NCI-H1092 treated with DMSO at 0.1 percent for 48 hours (cell line): Measurements from ENCODE around the gene ADAM10.
"Not testable (repeated sequence)": the region's sequence is repeated elsewhere in the genome, so short reads cannot be mapped to it uniquely, and the experiment has no call there.

Experiments used
- DNase-seq: peaks from one replicate; lab custom pipeline; 2025; lab: John Stamatoyannopoulos, UW

ADAM10 gene, protein sequence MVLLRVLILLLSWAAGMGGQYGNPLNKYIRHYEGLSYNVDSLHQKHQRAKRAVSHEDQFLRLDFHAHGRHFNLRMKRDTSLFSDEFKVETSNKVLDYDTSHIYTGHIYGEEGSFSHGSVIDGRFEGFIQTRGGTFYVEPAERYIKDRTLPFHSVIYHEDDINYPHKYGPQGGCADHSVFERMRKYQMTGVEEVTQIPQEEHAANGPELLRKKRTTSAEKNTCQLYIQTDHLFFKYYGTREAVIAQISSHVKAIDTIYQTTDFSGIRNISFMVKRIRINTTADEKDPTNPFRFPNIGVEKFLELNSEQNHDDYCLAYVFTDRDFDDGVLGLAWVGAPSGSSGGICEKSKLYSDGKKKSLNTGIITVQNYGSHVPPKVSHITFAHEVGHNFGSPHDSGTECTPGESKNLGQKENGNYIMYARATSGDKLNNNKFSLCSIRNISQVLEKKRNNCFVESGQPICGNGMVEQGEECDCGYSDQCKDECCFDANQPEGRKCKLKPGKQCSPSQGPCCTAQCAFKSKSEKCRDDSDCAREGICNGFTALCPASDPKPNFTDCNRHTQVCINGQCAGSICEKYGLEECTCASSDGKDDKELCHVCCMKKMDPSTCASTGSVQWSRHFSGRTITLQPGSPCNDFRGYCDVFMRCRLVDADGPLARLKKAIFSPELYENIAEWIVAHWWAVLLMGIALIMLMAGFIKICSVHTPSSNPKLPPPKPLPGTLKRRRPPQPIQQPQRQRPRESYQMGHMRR

GRCh38 chr15:58749532-58750337 lies at the start of gene ADAM10:
TSS of gene ADAM10 (minus strand) at chr15:58749707. CDS start at chr15:58749534, 173 bp downstream.
- peak; percentile 97 for DNase-seq

DNA sequence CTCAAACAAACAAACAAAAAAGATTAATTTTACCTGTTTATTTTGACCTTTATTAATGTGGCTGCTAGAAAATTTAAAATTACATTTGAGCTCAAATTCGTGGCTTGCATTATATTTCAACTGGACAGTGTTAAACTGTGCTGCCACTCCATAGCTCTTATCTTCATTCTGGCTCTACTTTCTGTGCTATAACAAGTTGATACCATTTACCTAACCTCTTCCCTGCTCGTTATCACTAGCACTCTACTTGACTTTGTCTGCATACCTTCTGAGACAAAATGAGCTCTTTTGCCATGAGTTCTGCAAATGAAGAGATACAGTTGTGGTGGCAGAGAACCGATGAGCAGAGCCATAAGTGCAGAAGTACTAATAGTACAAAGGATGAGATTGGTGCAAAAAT lies 48.0 kb upstream of the ADAM10 start:
- no peak for DNase-seq

DNA sequence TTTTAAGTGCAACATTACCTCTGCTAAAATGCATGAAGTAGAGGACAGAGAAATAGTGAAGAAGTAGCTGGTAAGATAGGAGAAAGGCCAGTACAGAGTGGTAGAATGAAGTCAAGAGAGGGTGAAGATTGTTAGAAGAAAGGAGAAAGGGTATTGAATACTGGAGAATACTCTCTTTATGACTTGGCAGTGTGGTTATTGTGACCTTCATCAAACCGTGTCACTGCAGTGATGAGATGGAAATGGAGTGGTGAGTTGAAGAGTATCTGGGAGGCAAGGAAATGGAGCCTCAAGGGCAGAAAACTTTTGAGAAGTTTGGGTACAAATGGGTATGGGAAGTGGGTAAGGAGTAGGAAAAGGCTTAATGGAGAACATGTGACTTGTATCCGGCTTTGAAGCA lies 46.3 kb upstream of the ADAM10 start:
- no peak for DNase-seq

GRCh38 chr15:58793862-58794261 lies 44.4 kb upstream of the ADAM10 start:
- no peak for DNase-seq

- no peak for DNase-seq
Observed at GRCh38 chr15:58788056-58788710, 38.7 kb upstream of the ADAM10 start.

- no peak for DNase-seq
Observed at GRCh38 chr15:58785355-58785754, 35.8 kb upstream of the ADAM10 start.

- DNase-seq: no peak
Observed at GRCh38 chr15:58779554-58779953, 30.0 kb upstream of the ADAM10 start.

GRCh38 chr15:58777107-58777506 lies 27.6 kb upstream of the ADAM10 start:
- no peak for DNase-seq

DNA sequence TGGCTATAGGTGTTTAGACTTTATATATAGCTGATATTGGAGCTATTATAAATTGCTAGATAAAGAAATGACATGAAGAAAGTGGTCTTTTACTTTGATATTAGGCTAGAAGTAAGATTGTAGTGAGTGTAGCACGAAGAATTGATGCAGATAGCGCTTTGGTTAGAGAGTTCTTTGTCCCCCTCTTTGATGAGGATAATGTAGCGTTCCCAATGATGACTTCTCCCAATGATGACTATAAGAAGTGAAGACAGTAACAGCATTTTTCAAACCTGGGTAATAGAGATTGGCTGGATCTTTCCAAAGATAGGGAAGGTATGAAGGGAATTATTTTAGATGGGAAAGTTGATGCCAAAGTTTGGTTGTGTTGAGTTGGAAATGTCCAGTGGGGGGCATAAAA lies 25.9 kb upstream of the ADAM10 start:
- no peak for DNase-seq

- no peak for DNase-seq
Observed at GRCh38 chr15:58773024-58773423, 23.5 kb upstream of the ADAM10 start.

GRCh38 chr15:58771621-58772250 lies 22.2 kb upstream of the ADAM10 start:
- DNase-seq: peak; percentile 11

GRCh38 chr15:58770857-58771620 lies 21.5 kb upstream of the ADAM10 start, which contains the start of gene MINDY2:
TSS of gene MINDY2 (plus strand) at chr15:58771302. CDS start at chr15:58771396, 94 bp downstream.
- DNase-seq: peak; percentile 95

DNA sequence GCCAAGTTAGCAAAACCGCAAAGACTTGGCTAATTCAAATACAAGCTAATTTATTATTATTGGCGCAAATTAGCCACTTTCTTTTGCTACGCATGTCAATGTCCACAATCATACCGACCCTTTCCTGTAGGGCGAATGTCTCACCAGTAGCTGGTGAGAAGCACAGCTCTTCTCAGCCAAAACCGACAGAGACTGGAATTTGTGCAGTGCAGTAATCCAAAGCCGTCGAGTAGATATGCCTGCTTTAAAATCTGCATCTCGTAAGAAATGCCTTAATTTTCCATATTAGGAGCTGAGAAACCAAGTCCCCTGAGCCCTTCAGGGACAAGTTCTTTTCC lies 21.0 kb upstream of the ADAM10 start:
- no peak for DNase-seq

DNA sequence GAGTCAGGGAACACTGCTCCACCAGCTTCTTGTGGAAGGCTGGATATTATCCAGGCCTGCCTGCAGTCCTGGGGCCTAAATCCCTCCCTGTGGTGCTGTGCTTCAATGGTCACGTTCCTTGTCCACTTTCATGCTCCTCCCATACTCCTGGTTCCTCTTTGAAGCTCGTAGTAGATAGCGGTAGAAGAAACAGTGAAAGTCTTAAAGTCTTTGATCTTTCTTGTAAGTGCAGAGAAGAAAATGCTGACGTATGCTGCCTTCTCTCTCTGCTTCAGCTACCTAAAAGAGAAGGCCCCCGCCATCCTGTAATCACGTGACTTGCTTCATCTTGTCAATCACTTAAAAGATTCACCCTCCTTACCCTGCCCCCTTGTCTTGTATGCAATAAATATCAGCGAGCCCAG lies 19.1 kb upstream of the ADAM10 start:
- not testable (repeated sequence) for DNase-seq

DNA sequence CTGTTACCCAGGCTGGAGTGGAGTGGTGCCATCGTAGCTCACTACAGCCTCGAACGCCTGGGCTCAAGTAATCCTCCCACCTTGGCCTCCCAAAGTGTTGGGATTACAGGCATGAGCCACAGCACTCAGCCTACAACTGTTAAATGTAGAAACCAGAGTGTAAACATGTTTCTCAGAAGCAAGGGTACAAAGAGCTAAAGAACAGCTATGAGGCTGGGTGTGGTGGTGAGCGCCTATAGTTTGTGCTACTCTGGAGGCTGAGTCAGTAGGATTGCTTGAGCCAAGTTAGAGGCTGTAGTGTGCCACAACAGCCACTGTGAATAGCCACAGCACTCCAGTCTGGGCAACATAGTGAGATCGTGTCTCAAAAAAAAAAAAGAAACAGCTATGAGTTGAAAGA lies 16.8 kb upstream of the ADAM10 start:
- DNase-seq: no peak

- no peak for DNase-seq
Observed at GRCh38 chr15:58764468-58764867, 15.0 kb upstream of the ADAM10 start.

GRCh38 chr15:58762731-58763130 lies 13.2 kb upstream of the ADAM10 start:
- no peak for DNase-seq

GRCh38 chr15:58762285-58762684 lies 12.8 kb upstream of the ADAM10 start:
- no peak for DNase-seq

DNA sequence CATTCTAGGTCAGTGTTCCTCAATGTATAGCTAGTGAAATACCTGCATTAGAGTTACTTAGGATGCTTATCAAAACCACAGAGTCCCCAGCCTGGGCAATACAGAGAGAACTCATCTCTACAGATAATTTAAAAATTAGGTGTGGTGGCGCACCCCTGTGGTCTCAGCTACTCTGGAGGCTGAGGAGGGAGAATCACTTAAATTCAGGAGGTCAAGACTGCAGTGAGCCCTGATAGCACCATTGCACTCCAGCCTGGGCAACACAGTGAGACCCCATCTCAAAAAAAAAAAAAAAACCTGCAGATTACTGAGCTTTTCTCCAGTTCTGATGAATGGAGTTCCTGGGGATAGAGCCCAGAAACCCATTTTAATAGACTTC lies 11.5 kb upstream of the ADAM10 start:
- DNase-seq: no peak

- no peak for DNase-seq
Observed at GRCh38 chr15:58760385-58761009, 11.0 kb upstream of the ADAM10 start.
